ENCODE data around the gene PFDN5. TPM values are rescaled to one million over a fixed set of nuclear protein-coding genes. Genes with fewer than 3 reads are reported as not detected.
A peak's percentile ranks its signal among the peaks of the same experiment; 100 is the strongest.
"Not testable (repeated sequence)": the region's sequence is repeated elsewhere in the genome, so short reads cannot be mapped to it uniquely, and the experiment has no call there.

PFDN5 gene
- total RNA-seq, 1 donor from 2014 or later: 374 TPM

DNA sequence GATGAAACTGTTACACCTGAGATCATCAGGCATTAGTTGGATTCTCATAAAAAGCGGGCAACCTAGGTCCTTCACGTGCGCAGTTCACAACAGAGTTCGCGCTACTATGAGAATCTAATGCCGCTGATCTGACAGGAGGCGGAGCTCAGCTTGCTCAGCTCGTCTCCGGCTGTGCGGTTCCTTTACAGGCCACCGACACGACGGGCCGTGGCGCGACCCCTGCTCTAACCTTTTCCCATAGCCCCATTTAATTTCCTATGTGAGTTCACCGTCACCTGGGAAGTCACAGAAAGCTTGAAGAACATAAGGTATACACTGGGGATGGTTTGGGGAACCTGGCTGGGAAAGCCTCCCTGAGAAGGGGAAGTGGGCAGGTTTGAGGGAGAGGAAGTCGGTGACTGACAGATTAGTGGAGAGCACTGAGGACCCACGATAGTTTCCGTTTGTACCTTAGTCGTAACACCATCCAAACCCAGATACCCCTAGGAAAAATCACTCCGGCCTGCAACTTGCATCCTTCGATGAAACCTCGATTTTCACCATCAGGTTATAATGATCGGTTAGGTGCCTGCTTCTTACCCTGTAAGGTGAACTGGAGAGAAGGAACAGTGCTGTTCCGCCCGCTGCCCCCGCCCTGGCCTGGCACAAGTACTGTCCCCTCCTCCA is 28.9 kb downstream of the PFDN5 start:
- ATAC-seq: no peak
- peak; percentile 41 for DNase-seq
- intact Hi-C loops (cut with micrococcal nuclease): loop anchor here (5.0 kb wide), 1 partner anchor 178 kb away; the partner anchor contains the start of gene TARBP2

DNA sequence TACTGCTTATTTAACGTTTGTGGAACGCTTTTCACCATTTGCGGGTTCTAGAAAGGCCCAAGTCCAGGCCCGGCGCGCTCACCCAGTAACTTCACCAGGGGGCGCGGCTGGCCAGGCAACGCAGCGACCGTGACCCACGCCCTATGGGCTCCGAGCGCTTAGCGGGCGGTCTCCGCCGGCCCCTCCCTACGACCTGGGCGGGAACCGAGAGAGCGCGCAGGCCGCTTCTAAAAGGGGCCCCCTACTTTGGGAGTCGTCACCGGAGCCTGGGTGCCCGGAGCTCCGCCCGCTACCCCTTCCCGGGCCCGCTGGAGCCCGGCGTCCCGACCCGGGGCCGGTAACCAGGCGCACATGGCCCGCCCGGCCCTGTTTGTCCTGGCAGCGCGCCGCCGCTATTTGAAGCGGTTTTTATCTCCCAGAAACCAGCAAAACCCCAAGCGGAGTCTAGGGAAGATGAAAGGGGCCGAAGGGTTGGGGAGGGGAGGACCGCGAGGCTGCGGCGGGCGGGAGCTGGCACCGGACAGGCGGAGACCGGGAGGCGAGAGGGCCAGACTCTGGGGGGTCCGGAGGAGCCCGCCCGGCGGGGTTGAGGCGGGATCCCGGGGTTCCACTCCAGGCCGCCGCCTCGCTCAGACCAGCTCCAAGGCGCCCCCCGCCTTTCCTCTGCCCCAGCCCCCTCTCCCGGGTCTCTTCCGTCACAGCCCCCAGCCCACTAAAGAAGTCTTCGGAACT is 29.6 kb downstream of the PFDN5 start:
- DNase-seq: peak; percentile 97
- intact Hi-C loops (cut with micrococcal nuclease): loop anchor here (5.0 kb wide), 1 partner anchor 177 kb away; the partner anchor contains the start of gene TARBP2
- ATAC-seq: peak; percentile 85

DNA sequence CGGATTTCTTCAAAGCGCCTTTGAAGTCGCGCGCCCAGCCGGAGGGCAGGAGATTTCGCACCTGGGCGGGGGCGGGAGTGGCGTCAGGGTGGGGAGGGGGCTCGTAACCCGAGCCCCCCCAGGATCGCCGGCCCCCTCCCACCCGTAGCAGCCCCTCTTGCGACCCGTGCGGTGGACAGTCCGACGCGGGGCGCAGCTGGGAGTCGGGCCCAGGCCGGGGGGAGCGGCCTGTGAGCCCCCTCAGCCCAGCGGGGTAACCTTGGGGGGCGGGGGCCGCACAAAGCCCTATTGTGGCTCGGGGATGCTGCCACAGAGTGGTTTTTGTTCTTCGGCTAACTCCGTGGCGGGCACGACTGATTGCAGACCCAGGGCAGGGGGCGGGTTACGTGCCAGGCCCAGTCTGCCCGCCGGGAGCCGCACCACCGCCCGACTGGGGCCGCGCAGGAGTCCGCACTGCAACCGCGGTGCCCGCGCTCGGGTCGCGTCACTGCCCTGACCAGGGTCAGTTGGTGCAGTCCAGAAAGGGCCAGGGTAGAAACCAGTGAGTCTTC is 30.2 kb downstream of the PFDN5 start:
- ATAC-seq (peak; percentile 30), DNase-seq (peak; percentile 63)
- intact Hi-C loops (cut with micrococcal nuclease): no loop called here

DNA sequence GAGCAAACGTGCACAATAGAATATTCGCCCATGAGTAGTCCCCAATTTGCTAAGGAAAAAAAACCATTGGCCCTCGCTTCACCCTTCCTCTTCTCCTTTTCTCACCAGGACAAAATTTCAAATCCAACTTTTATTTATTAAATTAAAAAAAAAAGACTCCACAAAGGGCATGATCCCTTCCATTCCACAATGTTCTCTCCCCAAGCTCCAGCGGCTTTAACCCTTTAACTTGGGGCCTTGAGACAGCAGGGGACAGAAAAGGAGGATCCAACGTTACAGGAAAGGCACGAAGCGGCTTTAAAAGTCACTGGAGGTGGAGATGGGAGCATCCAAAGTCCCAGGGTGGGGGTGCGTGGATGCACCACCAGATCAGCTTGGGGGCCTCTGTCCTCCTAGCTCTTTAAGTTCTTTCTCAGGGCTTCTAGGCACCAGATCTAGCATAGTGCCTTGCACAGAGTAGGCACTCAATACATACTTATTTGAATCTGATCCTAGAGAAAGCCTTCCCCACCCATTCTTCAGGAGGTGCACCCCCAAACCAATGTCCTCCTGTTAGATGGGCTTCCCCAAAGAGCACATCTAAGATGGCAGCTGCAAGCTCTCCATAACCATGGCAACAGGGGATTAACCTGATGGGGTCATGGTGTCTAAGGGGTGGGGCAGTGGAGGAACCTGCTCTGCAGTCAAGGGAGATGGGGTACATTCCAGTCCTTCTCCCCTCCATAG is 31.3 kb downstream of the PFDN5 start:
- DNase-seq: no peak
- intact Hi-C loops (cut with micrococcal nuclease): no loop called here
- no peak for ATAC-seq

DNA sequence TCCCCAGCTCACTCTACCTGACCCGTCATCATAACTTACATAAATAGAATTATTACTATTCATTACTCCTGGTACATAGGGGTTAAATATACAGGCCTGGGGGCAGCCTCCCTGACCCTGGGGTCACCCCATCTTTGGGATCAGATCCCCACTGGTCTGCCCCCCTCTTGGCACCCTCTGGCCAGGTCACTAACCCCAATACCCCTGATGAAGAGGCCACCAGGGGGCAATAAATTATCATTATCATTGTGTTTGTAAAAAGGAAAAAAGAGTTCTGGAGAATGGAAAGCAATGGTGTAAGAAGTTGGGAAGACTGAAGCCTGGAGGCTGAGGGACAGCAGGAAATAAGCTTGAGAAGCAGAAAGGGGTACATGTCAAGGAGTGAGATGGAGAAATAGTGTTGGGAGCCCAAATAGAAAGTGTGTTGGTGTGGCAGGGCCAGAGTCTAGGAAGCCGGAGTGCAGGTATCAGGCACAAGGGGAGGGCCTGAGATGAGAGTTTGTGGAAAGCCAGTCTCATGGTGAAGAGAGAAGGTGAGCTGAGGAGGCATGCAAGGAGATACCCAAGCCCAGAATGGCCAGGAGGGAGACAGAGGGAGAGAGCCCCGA is 32.2 kb downstream of the PFDN5 start:
- ATAC-seq: no peak

DNA sequence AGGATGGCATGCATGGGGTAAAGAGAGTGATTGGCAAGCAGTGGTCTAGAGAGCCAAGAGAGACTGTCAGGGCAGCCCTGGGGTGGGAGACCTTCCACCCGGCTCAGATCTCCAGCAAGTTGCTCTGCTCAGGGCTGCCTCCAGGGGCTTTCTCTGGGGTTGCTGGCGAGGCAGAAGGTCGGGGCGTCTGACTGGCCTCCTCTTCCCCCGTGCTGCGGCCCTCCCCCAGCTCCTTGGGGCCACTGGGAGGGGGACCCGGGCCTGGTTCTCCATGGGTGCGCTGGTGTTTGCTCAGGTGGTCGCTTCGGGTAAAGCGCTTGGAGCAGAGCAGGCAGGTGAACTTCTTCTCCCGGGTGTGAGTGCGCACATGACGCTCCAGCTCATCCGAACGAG is 32.7 kb downstream of the PFDN5 start:
- intact Hi-C loops (cut with micrococcal nuclease): no loop called here
- DNase-seq (no peak), ATAC-seq (no peak)

More for the DNA sequence above, 32.2 kb downstream of the PFDN5 start:
- intact Hi-C loops (cut with micrococcal nuclease): no loop called here
- DNase-seq: no peak

DNA sequence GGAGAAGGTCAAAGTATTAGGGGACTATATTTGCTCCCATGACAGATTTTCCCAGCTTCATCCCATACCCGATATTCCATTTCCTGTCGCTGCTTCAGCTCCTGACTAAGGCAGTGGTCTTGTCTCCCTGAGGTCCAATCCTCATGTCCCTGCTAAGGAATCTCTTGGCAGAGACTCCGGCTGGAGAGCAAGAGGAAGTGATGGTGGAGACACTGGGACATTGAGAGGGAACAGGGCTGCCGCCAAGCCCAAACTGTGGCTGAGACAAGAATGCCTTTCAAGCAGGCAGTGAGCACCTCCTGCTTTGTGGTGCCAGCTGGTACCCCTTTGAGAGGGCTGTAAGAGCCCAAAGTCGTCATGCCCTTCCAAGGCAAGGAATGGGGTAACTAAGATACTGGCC is 35.3 kb downstream of the PFDN5 start:
- DNase-seq (no peak), ATAC-seq (no peak)
- intact Hi-C loops (cut with micrococcal nuclease): no loop called here

DNA sequence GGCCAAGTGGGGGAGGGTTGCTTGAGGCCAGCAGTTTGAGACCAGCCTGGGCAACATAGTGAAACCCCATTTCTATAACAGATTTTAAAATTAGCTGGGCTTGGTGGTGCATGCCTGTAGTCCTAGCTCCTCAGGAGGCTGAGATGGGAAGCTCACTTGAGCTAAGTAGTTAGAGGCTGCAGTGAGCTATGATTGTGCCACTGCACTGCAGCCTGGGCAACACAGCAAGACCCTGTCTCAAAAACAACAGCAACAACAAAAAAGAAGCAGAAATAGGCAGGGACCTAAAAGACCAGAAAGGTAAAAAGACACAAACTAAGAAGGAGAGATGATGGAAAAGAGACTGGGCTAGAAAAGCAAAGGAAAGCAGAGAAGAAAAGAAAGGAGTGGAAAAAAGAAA is 37.0 kb downstream of the PFDN5 start:
- intact Hi-C loops (cut with micrococcal nuclease); ATAC-seq; DNase-seq: not testable (repeated sequence)

DNA sequence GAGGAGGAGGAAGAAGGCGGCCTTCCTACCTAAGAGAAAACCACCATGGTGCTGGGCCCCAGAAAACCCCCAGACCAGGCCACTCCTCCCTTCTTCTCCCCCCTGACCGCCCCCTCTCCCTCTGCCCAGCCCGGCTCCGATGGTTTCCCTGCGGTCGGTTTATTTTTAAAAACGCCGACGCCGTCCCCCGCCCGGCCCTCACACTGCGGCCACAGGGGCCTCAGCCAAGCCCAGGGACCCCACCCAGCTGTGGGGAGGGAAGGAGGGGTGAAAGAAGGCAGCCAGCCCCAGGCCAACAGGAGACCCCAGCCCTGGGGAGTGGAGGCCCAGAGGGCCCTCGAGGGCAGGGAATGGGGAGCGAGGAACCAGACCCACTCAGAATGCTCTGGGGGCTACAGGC is 37.4 kb downstream of the PFDN5 start:
- no peak for ATAC-seq
- intact Hi-C loops (cut with micrococcal nuclease): no loop called here
- no peak for DNase-seq

DNA sequence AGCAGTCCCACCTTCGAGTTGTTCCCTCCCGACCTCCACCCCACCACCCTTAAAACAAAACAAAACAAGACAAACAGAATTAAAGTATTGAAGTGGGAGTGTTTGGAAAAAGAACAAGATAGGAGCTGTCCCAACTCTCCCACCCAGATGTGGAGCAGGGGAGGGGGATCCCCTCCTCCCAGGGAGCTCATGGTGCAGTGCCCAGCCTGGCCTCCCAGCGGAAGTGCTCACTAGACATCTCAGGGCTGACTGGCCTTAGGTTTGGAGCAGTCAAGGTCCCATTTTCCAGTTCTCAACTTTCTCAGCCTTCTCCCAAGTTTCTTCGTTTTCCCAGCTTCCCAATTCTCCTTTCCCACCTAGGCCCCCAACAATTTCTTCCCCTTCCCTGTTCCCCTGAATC is 37.9 kb downstream of the PFDN5 start:
- intact Hi-C loops (cut with micrococcal nuclease): no loop called here
- ATAC-seq (no peak), DNase-seq (no peak)

DNA sequence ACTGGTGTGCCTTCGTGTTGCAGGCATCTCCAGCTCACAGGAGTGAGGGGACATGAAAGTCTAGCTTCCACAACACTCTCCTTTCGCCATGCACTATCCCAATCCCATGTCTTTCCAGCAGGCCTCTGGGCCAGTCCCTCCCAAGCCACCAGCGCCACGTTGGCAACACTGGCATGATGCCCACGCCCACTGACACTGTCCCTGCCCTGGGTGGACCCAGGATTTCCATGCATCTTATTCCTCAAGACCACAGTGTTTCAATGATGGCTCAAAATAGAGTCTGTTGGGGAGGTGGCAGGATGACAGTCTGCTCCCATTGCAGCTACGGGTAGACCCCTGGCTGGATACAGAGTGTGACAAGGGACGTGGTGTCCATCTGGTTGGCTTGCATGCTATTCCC is 38.5 kb downstream of the PFDN5 start:
- ATAC-seq: no peak
- DNase-seq: no peak
- intact Hi-C loops (cut with micrococcal nuclease): no loop called here

DNA sequence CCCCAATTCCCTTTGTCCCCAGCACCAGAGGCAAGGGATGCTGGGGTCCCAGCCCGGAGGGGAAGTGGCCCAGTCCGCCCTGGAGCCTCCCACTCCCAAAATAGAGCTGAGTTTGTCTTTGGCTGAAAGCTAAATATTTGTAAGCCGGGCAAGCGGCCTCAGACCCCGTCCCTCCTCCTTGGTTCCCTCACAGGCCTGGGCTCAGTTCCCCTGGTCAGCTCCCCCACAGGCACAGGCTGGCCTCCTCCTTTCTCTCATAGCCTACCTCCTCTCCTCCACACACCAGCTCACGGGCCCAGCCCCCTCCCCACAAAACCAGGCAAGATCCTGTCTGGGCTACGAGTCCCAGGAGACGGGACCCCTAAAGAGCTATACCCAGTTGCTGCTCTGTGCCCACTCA is 39.5 kb downstream of the PFDN5 start:
- intact Hi-C loops (cut with micrococcal nuclease): no loop called here
- no peak for DNase-seq
- ATAC-seq: no peak

DNA sequence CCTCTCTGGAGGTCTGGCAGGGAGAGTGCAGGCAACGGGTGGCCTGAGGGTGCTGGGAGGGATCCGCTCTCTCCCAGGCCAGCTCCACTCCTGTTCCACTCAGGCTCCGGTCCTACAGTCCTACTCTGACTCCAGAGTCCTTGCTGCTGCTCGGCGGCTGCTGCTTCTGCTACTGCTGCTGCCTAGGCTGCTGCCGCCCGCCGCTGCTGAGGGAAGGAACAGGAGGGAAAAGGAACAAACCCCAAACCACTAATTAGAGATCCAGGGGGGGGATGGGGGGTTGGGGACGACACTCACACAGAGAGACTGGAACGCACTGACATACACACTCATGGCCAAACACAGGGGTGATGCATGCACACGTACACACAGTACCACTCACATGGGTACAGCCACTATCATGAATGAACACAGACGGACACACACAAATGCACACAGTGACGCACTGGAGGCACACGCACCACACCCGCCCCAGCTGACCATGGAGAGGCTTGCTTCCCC is 40.9 kb downstream of the PFDN5 start, which contains the start of gene SP7:
Gene SP7 (minus strand): TSS at position 174 of the 501 bp plus-strand sequence. CDS start 708 bp downstream, outside the sequence.
- DNase-seq: no peak
- intact Hi-C loops (cut with micrococcal nuclease): no loop called here

DNA sequence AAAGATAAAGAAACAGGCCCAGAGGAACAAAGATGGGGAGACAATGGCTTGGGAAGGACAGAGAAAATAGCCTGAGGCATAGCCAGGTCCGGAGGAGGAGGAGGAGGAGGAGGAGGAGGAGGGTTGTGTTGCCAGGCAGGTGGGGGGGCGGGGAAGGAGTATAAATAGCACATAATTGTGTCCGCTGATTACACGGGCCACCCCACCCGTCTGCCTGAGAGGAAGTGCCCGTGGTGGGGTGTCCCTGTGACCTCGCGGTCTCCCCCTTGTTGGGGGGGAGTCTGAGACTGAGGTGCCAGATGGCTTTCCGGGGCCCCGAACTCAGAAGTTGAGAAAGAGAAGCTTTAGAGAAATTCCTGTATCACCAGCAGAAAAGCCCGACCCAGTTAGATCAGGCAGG is 42.7 kb downstream of the PFDN5 start:
- ATAC-seq: peak; percentile 64
- intact Hi-C loops (cut with micrococcal nuclease): no loop called here
- DNase-seq: no peak

More for the DNA sequence above, 40.9 kb downstream of the PFDN5 start, which contains the start of gene SP7:
- no peak for ATAC-seq

DNA sequence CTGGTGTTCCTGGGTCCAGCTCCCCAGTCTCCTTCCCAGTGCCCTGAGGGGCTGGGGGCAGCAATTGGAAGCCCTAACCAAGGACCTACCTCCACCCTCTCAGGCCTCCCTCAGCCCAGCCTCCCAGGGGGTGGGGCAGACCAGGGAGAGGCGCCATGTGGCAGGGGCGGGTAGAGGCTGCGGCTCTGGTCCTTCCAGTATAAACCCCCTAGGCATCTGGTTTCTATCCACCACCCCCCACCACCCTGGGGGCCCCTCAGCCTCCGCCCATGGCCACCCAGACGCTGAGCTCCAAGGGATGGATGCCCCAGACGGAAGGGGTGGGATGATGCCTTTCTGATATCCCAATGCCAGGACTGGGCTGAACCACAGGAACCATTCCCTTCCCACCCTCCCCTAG is 43.6 kb downstream of the PFDN5 start:
- intact Hi-C loops (cut with micrococcal nuclease): no loop called here
- DNase-seq (no peak), ATAC-seq (no peak)

DNA sequence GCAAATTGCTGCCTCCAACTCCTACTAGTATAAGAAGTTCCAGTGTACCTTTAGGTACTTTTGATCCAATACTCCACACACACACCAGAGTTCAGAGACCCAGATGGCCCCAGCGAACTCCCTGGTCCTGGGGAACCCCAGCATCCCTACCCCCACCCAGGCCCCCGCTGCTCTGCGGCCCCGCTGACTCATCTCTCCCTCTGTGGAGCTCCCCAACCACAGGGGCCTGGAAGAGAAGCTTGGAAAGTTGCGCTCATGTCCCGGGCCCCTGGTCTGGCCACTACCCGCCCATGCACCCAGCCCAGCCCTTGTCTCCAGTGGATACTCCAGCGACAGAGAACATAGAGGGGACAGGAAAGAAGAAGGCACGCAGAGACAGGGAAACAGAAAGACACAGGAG is 45.1 kb downstream of the PFDN5 start:
- ATAC-seq: no peak
- DNase-seq: no peak
- intact Hi-C loops (cut with micrococcal nuclease): no loop called here

DNA sequence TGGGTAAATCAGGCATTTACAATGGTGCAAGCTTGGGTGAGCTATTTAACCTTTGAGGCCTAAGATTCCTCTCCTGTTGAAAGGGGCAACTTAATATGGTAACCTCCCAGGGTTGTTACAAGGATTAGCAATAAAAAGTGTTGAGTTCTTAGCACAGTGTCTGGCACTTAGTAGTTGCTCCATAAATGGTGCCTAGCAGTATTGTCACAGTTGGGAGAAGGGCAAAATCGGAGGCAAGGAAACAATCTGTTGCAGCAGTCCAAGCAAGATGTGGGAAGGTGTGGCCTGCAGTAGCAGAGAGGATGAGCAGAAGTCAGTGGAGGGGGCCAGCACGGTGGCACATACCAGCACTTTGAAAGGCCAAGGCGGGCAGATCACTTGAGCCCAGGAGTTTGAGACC is 48.1 kb downstream of the PFDN5 start:
- intact Hi-C loops (cut with micrococcal nuclease): no loop called here
- ATAC-seq: no peak
- DNase-seq: no peak

DNA sequence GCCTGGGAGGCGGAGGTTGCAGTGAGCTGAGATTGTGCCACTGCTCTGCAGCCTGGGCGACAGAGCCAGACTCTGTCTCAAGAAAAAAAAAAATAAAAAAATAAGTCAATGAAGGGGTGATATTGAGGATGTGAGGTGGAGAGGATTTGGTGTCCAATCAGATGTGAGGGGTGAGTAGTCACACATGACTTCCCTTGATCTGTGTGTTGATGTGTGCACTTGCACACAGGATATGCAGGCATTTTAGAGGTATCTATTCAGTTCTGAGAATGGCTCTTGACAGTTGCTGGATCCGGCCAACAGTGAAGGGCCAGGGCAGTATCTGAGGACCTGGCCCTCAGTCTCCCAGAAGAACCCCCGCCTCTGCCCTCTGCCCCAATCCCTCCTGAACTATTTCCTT is 48.6 kb downstream of the PFDN5 start:
- ATAC-seq (no peak), DNase-seq (no peak)
- intact Hi-C loops (cut with micrococcal nuclease): no loop called here

DNA sequence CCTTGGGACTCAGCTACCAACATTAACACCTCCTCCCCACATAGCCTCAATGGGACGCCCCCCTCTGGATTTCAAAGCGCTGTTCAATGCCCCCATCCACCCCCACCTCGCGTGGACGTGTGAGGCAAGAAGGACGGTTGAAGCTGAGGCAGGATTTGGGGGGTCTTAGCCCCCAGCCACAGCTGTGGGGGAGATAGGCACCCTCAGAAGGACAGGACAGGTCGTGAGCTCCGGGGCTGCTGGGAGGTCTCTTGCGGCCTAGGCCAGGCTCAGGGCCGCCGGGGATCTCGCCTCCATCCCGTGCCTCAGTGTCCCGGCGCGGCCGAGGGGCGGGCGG is 49.1 kb downstream of the PFDN5 start:
- DNase-seq (no peak), ATAC-seq (no peak)
- intact Hi-C loops (cut with micrococcal nuclease): no loop called here
